ENCODE measurements around the gene MRGPRF. TPM values are rescaled to one million over a fixed set of nuclear protein-coding genes. Genes with fewer than 3 reads are reported as not detected.

The MRGPRF gene
- total RNA-seq, 4 donors from 2014 or later: 17.9 to 119 (median 43.6) TPM

DNA sequence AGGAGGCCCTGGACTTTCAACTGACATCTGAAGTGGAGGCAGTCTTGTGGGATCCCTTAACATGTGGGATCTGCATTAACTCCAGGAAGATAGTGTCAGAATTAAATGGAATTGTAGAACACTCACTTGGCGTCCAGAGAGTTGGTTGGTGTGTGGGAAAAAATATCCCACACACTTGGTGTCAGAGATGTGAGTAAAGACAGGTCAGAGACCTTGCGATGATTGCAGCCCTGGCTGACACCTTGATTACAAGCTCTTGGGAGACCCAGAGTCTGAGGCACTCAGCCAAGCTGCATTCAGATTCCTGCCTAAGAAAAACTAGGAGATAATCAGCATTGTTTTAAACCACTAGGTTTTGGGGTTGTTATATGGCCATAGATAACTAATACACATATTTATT lies 28.5 kb upstream of the MRGPRF start:
- in situ Hi-C loops (cut with MboI; ENCODE audit: low pct_ligation_motif_present in 1 of 4, low pct_unique_long_range_greater_than_20kb in 1 of 4, low sequenced_read_pairs in 3 of 4): no loop called here
- peaks cover 0 to 6% (median 2%) of the 10 kb centered on the region in 4 donors for H3K4me1 ChIP-seq
- no peak overlapping the region for H3K4me3 ChIP-seq
- H3K27ac ChIP-seq: no peak overlapping the region
- H3K27me3 ChIP-seq: no peaks in the 10 kb centered on the region
- 65 to 100% methylated on average over 1 to 2 of the region's 2 CpGs for WGBS, 2 donors (ENCODE audit: low coverage in 1 of 2)
- DNase-seq: no peak
- intact Hi-C loops (cut with DNase I; ENCODE audit: low total_unique reads): no loop called here
- no peaks in the 10 kb centered on the region for H3K36me3 ChIP-seq
- H3K9me3 ChIP-seq: no peaks in the 10 kb centered on the region
- TF ChIP-seq POLR2A (IDR thresholded peaks at IDR 0.05) (no peak), EP300 (IDR thresholded peaks at IDR 0.05; ENCODE audit: low read depth) (no peak), POLR2AphosphoS5 (IDR thresholded peaks at IDR 0.05) (no peak)
- TF ChIP-seq, protein P1, sequence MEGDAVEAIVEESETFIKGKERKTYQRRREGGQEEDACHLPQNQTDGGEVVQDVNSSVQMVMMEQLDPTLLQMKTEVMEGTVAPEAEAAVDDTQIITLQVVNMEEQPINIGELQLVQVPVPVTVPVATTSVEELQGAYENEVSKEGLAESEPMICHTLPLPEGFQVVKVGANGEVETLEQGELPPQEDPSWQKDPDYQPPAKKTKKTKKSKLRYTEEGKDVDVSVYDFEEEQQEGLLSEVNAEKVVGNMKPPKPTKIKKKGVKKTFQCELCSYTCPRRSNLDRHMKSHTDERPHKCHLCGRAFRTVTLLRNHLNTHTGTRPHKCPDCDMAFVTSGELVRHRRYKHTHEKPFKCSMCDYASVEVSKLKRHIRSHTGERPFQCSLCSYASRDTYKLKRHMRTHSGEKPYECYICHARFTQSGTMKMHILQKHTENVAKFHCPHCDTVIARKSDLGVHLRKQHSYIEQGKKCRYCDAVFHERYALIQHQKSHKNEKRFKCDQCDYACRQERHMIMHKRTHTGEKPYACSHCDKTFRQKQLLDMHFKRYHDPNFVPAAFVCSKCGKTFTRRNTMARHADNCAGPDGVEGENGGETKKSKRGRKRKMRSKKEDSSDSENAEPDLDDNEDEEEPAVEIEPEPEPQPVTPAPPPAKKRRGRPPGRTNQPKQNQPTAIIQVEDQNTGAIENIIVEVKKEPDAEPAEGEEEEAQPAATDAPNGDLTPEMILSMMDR (IDR thresholded peaks at IDR 0.05): no peak

DNA sequence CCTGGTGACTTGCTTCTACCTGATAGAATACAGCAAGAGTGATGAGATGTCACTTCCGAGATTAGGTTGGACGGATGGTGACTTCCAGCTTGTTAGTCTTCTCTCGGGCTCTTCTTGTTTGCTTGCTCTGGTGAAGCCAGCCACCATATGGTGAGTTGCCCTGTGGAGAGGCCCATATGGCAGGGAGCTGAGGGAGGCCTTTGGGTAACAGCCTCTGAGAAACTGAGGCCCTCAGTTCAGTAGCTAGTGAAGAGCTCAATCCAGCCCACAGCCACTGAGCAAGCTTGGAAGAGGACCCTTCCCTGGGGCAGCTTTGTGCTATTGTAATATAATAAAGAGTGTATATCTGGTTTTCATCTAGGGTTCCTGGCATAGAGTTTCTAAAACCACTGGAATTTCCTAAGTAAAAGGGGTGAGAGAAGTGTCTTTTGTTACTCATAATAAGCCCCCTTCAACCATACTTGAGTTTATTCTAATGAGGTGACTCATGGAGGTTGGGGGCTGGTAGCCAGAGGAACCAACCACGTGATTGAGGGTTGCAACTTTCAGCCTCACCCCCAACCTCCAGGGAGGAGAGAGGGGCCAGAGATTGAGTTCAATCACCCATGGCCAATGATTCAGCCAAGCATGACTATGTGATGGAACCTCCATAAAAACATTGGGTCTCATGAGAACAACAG lies 27.7 kb upstream of the MRGPRF start:
- DNase-seq: no peak
- TF ChIP-seq POLR2A (IDR thresholded peaks at IDR 0.05): no peak
- no peak for TF ChIP-seq EP300 (IDR thresholded peaks at IDR 0.05; ENCODE audit: low read depth)
- TF ChIP-seq, protein P1 (IDR thresholded peaks at IDR 0.05): no peak
- no peak for TF ChIP-seq POLR2AphosphoS5 (IDR thresholded peaks at IDR 0.05)
- Histone ChIP-seq H3K4me1 (peaks cover 0 to 7% (median 4%) of the 10 kb centered on the region in 4 donors), H3K27me3 (no peaks in the 10 kb centered on the region), H3K9me3 (no peaks in the 10 kb centered on the region), H3K4me3 (no peak overlapping the region), H3K36me3 (no peaks in the 10 kb centered on the region), H3K27ac (no peak overlapping the region)
- intact Hi-C loops (cut with DNase I; ENCODE audit: low total_unique reads): no loop called here
- in situ Hi-C loops (cut with MboI; ENCODE audit: low pct_ligation_motif_present in 1 of 4, low pct_unique_long_range_greater_than_20kb in 1 of 4, low sequenced_read_pairs in 3 of 4): no loop called here
- WGBS, 2 donors (ENCODE audit: low coverage in 1 of 2): 75% methylated on average over 4 of the region's 4 CpGs; no CpG with 5 or more reads in 1 of the 2 donors

DNA sequence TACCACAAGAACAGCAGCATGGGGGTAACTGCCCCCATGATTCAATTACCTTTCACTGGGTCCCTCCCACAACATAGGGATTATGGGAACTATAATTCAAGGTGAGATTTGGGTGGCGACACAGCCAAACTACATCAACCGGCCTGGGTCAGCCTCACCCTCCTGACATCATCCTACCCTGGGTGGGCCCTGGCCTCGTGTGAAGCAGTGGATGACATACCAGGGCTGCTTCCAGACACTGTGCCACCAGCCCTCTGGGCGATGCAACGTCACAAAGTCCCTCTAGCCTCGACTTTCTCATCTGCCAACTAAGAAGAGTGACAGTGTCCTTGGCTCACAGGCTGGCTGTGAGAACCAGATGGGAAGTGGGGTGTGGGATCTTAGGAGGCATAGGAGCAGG lies 27.0 kb upstream of the MRGPRF start:
- H3K36me3 ChIP-seq: no peaks in the 10 kb centered on the region
- no peak for DNase-seq
- no peak overlapping the region for H3K4me3 ChIP-seq
- intact Hi-C loops (cut with DNase I; ENCODE audit: low total_unique reads): no loop called here
- in situ Hi-C loops (cut with MboI; ENCODE audit: low pct_ligation_motif_present in 1 of 4, low pct_unique_long_range_greater_than_20kb in 1 of 4, low sequenced_read_pairs in 3 of 4): no loop called here
- no peaks in the 10 kb centered on the region for H3K9me3 ChIP-seq
- 75% methylated on average over 6 of the region's 6 CpGs; no CpG with 5 or more reads in 1 of the 2 donors for WGBS, 2 donors (ENCODE audit: low coverage in 1 of 2)
- no peak overlapping the region for H3K27ac ChIP-seq
- peaks cover 0 to 13% (median 6%) of the 10 kb centered on the region in 4 donors for H3K4me1 ChIP-seq
- TF ChIP-seq EP300 (IDR thresholded peaks at IDR 0.05; ENCODE audit: low read depth): no peak
- no peaks in the 10 kb centered on the region for H3K27me3 ChIP-seq

DNA sequence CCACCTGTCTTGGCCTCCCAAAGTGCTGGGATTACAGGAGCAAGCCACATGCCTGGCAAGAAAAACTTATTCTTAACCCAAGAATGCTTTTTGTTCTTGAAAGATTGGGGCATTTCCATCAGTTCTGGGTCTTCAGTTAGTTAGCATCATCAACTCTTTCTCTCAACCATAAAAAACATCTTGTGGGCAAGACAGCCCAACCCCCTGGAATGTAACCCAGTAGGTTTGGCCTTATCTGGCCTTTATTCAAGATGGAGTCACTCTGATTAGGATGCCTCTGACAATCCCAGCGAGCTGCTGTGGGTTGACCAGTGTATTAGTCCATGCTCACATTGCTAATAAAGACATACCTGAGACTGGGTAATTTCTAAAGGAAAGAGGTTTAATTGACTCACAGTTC lies 26.5 kb upstream of the MRGPRF start:
- TF ChIP-seq EP300 (IDR thresholded peaks at IDR 0.05; ENCODE audit: low read depth): no peak
- TF ChIP-seq, protein P1 (IDR thresholded peaks at IDR 0.05): no peak
- DNase-seq: no peak
- peaks cover 0 to 10% (median 5%) of the 10 kb centered on the region in 4 donors for H3K4me1 ChIP-seq
- H3K4me3 ChIP-seq: no peak overlapping the region
- no peak overlapping the region for H3K27ac ChIP-seq
- intact Hi-C loops (cut with DNase I; ENCODE audit: low total_unique reads) (no loop called here), in situ Hi-C loops (cut with MboI; ENCODE audit: low pct_ligation_motif_present in 1 of 4, low pct_unique_long_range_greater_than_20kb in 1 of 4, low sequenced_read_pairs in 3 of 4) (no loop called here)
- no peaks in the 10 kb centered on the region for H3K36me3 ChIP-seq
- WGBS, 2 donors (ENCODE audit: low coverage in 1 of 2): 94% methylated on average over 1 of the region's 1 CpG; no CpG with 5 or more reads in 1 of the 2 donors
- H3K9me3 ChIP-seq: no peaks in the 10 kb centered on the region
- no peaks in the 10 kb centered on the region for H3K27me3 ChIP-seq

DNA sequence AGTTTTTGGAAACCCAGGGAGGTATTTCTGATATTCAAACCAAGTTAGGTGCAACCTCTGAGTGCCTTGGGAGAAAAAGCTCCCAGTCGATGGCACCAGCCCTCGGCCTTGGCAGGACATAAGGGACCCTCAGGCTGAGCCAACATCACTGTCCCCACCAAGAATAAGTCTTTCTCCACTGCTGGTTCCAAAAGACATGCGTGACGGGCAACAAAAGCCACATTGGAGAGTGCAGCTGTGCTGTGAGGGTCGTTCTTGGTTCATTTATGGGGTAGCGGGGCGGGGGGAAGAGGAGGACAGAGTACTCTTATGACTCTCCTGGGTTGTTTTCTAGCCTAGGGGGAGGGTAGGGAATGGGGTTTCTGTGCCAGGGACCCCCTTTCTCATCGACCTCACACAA lies 24.5 kb upstream of the MRGPRF start:
- DNase-seq: no peak
- Histone ChIP-seq H3K4me3 (no peak overlapping the region), H3K9me3 (no peaks in the 10 kb centered on the region), H3K27ac (no peak overlapping the region), H3K27me3 (no peaks in the 10 kb centered on the region), H3K36me3 (no peaks in the 10 kb centered on the region), H3K4me1 (peaks cover 0 to 7% (median 3%) of the 10 kb centered on the region in 4 donors)
- no peak for TF ChIP-seq POLR2AphosphoS5 (IDR thresholded peaks at IDR 0.05)
- no peak for TF ChIP-seq POLR2A (IDR thresholded peaks at IDR 0.05)
- TF ChIP-seq EP300 (IDR thresholded peaks at IDR 0.05; ENCODE audit: low read depth): no peak
- TF ChIP-seq, protein P1 (IDR thresholded peaks at IDR 0.05): no peak
- intact Hi-C loops (cut with DNase I; ENCODE audit: low total_unique reads) (no loop called here), in situ Hi-C loops (cut with MboI; ENCODE audit: low pct_ligation_motif_present in 1 of 4, low pct_unique_long_range_greater_than_20kb in 1 of 4, low sequenced_read_pairs in 3 of 4) (no loop called here)
- 77% methylated on average over 8 of the region's 8 CpGs; no CpG with 5 or more reads in 1 of the 2 donors for WGBS, 2 donors (ENCODE audit: low coverage in 1 of 2)
